ENCODE results near the gene CRTC1.

- TF ChIP-seq YY1 (IDR thresholded peaks at IDR 0.05; ENCODE audit: borderline replicate concordance in 1 of 3, control insufficient read depth in 1 of 3, extremely low read depth in 1 of 3, insufficient read depth in 3 of 3, insufficient read length in 1 of 3, insufficient replicate concordance in 2 of 3, low read depth in 1 of 3, low read length in 2 of 3) (no peak), HIVEP1 (CRISPR knock-in tag; IDR thresholded peaks at IDR 0.05) (no peak), CCNT2 (IDR thresholded peaks at IDR 0.05; ENCODE audit: borderline replicate concordance, extremely low read depth, insufficient read length, low read depth, low read length) (no peak), NR2C1 (IDR thresholded peaks at IDR 0.05) (no peak), NR2C1 (tag; IDR thresholded peaks at IDR 0.05) (no peak)
Observed at GRCh38 chr19:18709546-18709945, 26.1 kb downstream of the CRTC1 start.

Data from K562 (cell line).